ENCODE data around the gene ZNF366.

Gene ZNF366

GRCh38 chr5:72464071-72464470 is 43.1 kb downstream of the ZNF366 start:
- no peak for DNase-seq

DNA sequence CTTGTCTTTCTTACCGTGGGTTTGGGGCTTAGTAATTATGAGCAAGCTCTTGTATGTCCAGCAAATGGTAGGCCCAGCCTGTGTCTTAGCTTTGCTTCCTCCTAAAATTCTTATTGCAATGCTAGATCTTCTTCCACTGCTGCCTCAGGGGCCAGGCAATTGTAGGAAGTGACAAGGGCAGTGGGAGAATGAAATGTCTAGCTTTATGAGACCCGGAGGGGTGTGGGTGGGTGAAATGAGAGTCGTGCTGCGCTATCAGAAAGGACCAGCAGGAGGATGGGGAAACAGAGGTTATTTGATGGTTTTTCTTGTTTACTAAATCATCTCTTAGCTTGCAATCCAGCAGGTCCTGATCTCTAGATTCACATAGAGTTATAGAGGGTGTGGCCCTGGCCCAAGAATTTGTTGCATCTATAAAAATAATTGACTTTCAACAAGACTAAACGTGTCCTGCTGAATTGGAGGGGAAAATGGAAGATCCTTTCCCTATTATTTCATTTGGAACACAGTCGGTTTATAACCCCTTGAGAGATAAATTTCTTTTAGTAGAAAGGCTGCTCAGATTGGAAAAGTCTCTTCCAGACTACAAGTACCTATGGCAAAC is 43.7 kb downstream of the ZNF366 start:
- DNase-seq: no peak

GRCh38 chr5:72460413-72460812 is 46.8 kb downstream of the ZNF366 start:
- no peak for DNase-seq

- DNase-seq: no peak
Measured at GRCh38 chr5:72459913-72460312, 47.3 kb downstream of the ZNF366 start.

DNA sequence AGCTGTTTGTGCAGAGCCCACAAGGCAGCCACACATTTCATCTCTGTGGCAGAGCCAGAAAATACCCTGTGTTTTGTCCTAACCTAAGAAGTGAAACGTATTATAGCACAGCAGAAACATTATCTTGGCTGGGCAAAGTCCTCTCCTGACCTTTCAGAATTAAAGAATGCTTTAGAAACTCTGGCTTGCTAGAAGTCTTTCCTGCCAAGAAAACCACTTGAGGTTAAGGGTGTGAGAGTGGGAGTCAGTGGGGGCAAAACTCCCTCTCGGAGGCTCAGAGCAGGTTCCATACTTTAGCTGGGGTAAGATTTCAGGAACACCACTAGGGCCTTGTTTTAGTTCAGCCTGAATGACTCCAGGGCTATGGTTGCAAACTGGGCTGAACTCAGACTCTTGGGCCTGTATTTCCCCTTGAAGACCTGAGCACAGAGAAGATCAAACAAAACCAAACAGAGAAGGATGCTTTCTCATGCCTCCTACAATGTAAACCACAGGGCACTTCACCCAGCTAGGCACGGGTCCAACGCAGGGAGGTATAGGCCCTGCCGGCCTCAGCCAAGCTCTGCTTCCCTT is 48.0 kb downstream of the ZNF366 start:
- no peak for DNase-seq

GRCh38 chr5:72458407-72458806 is 48.8 kb downstream of the ZNF366 start:
- no peak for DNase-seq

- DNase-seq: no peak
Measured at GRCh38 chr5:72457491-72457890, 49.7 kb downstream of the ZNF366 start.

DNA sequence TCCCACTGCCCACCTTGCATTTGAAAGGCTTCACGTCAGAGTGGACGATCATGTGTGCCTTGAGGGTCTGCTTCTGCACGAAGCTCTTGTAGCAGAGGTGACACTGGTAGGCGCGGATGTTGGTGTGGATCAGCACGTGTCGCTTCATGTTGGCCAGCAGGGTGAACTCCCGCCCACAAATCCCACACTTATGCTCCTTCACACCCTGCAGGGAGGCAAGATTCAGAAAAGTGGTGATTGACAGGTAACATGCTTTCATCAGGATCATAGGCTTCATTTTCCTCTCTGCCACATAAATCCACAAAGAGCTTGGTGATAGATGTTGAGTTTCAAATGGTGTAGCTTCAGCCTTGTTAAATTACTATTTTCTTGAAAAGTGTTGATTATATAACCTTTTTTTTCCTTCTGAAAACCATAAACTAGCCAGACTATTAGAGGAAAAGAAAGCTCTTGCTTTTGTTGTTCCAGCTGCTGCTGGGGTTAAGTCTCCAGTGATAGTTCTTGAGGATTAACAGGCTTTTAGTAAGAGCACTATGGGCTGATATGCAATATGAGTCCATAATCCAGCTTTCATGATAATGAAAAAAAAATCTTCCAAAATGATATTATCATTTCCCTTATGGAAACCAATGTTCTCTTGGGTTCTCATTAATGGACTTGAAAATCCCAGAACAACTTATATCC is 50.7 kb downstream of the ZNF366 start:
- DNase-seq: no peak

- DNase-seq: no peak
Measured at GRCh38 chr5:72455476-72455875, 51.7 kb downstream of the ZNF366 start.

DNA sequence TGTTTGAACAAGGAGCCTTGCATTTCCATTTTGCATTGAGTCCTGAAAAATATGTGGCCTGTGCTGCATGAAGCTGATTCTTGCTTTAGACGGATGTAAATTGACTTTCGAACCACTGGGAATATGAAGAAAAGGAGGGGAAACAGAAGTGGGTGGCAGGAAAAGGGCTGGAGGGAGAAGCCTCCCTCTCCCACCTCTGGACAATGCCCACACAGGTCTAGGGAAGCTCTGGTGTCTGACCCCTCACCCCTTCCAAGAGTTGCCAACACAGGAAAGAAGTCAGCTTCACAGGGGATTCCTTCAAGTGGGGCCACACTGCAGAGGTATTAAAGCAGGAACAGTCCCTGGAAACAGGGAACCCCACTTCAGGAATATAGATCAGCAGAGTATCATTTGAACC is 52.2 kb downstream of the ZNF366 start:
- DNase-seq: no peak

DNA sequence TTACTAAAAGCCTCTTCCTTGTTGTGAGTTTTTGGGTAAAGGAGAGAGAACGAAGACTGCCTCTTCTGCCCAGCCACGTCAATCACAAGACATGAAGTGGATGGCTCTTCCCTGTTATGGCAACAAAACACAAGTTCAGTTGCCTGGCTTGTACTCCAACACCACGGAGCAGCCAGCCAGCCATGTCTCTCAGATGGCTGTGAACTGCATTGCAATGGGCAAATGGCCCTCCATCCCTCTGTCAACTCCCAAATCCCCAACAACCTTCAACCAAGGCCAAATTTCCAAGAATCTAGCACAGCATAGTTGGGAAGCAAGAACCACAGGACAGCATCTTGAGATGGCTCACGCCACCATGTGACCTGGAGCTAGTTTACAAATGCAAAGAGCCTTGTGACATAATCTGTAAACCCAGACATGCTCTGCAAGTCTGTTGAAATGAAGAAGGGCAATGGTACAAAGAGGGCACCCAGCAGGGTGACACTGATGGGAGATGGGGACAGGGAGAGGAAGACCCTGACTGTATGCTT is 53.9 kb downstream of the ZNF366 start:
- DNase-seq: no peak

- DNase-seq: no peak
Measured at GRCh38 chr5:72452515-72453245, 54.5 kb downstream of the ZNF366 start.

DNA sequence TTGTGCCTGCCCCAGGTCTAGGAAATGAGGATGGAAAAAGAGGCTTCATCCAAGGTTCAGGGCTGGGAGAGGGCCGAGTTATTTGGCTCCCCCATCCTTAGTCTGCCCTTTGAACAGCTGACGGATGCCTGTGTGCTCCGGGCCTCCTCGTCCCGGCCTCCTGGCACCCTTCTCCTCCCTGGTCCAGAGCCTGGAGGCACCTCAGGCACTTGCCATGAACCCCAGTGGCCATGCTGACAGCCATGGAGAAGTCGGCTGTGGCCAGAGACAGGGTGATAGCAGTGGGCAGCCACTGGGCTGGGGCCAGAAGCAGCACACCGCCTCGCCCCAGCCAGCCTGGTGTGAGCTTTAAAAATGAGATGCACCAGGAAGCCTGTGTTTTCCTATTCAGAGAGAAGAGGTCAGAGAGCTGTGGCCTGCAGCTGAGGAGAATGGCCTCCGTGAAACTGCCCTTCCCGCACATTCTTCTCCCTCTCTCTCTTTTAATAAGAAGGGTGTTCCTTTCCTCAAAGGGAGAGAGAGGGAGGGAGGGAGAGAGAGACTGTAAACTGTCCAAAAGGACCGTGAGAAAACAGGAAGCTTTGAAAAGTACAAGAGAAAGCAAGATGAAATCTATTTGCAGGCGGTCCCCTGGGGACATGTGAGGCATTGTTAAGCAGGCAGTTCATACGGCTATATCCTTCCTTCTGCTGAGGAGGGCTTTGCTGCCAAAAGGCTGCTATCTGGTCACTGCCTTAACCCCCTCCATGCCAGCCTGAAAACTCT is 55.3 kb downstream of the ZNF366 start:
- DNase-seq: no peak

DNA sequence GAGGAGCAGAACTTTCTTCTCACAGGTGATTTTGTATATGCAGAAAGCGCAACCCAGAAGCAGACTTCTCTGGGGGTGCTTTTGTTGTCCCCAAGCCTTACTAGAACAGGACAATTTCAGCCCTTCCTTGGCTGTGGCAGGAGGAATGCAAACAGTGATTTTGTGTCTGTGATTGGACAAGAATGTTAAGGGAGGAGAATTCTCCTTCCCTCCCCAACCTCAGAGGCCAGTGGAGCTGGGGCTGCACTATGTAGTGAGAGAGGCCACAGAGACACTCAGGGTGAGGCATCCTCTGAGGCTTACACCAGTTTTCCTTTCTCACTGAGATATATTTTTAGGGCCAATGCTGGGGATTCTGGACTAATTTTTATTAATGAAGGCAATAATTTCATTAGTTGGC is 58.8 kb downstream of the ZNF366 start:
- DNase-seq: no peak

- no peak for DNase-seq
Measured at GRCh38 chr5:72447751-72448150, 59.5 kb downstream of the ZNF366 start.

DNA sequence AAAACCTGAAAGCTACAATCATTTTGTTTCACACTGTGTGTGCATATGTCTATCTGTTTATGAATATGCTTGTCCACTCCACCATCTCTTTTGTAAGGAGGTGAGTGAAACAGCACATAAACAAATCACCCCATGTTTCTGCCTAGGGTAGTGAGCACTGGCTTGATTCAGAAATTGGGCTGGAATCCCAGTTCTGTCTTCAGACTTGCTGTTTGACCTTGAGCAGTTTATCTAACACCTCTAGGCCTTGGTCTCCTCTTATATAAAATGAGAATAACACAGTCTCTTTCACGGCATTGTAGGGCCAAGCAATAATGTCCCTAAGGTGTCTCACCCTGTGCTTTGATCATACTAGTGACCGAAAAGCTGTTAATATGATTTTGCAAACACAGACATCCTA is 61.2 kb downstream of the ZNF366 start:
- DNase-seq: no peak

- no peak for DNase-seq
Measured at GRCh38 chr5:72443883-72444282, 63.3 kb downstream of the ZNF366 start.

DNA sequence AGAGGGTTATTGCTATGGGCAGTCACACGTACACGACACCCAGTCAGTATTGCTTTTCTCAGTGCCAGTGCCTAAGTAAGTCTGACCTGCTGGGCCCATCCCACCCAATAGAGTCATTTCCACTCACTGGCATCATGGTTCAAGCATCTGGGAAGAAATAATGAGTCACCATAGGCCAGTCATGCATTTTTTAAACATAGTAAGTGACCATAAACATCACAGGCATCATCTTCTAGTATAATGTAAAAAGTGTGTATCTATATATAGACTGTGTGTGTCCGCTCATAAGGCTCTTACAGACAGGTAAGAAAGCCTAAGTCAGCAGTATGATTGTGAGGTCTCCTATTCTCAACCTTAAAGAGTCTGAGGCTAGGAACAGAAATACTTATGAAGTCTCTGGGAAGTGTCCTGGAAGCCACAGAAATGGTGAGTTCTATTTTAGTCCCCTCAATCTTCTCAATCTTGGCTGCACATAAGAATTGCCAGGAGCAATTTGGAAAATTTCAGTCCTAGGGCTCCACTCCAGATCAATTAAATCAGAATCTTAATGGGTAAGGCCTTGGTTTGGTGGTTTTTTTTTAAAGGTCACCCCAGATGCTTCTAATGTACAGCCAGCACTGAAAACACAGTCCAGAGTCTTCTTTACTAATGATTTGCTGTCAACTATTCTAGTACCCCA is 65.2 kb downstream of the ZNF366 start:
- no peak for DNase-seq

DNA sequence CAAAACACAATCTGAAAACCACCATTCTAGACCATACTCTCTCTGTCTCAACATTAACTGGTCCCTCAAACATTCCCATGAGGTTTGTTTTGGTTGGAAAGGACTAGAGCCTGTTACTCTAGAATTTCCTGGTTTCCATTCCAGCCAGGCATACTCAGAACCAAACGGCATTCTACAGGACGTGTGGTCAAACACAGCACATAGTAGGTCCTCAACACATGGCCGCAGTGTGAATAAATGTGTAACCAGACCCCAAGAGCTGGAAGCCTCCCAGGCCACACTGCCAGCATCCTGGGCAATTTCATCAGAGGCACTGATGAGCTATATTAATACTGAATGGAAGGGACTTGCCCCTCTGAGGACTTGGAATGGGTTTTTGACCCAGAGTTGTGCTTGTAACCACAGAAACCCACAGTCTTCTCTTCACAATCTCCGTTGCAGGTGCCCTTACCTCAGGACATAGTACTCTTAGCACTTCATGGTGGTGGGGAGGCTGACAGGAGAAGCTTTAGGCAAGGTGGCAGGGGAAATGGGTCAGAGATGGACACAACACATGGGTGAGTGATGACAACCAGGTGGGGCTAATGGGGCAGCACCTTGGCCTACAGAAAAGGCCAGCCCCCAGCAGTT is 66.0 kb downstream of the ZNF366 start:
- DNase-seq: no peak

DNA sequence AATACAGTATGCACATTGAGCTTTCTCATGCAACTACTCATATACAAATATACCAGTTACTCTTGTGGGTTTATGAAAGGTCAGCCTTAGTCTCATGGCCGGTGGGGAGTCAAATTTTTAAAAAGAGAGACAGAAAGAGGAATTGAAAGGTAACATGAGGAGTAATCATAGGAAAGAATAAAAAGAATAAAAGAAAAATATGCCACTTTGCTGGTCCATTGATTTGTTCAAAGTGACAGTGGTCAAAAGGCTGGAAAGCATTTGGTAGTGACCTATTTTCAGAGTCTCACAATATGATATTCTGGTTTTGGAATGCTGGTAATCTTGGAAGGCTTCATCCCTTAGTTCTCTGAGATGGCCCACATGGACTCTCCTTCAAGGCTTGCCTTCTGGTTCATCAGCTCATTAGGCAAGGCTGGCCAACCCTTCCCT is 67.0 kb downstream of the ZNF366 start:
- no peak for DNase-seq

DNA sequence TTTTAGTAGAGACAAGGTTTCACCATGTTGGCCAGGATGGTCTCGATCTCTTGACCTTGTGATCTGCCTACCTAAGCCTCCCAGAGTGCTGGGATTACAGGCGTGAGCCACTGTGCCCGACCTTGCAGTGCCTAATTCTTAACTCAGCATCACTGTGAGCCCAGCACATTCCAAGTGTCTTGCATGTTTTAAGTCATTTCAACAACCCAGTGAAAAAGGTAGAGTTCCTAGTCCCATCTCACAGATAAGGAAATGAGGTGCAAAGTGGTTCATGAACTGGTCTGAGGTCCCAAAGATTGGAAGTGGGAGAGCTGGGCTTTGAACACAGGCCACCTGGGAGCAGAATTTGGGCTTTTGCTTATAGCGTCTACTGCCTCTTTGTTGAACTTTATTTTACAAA is 68.0 kb downstream of the ZNF366 start:
- no peak for DNase-seq

DNA sequence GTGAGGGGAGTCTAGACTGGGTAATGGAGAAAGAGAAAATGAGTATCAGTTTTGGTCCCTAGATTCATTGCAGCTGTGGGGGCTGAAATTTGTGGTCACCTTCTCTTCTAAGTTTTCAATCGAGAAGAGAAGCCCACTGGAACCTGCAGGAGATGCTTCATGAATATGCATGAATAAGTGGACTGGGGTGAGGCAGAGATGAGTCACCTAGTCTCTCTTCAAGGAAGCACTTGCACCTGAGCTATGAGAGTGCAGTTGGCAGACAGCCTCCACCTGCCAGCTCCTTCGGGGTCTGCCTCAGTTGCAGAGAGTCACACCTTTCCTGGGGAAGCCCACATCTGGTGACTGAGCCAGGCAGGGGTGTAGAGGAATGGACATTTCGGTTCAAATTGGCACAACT is 69.1 kb downstream of the ZNF366 start:
- no peak for DNase-seq

All from COR-L47 (cell line).